Stimulated activated CD4-positive, alpha-beta T cell treated with anti-CD3 and anti-CD28 coated beads, Interleukin-2, amount 100 ng/mL, for 48 hours (primary cell): Measurements from ENCODE around the gene IGDCC3.

Experiments
- DNase-seq, 2 donors: peaks; one replicate each; pipeline ENCODE4 v3.0.0-alpha.2; 2020

The IGDCC3 gene

GRCh38 chr15:65318870-65319356 lies 58.9 kb downstream of the IGDCC3 start:
- peak; percentile 73 to 75 for DNase-seq

GRCh38 chr15:65312400-65312916 lies 65.3 kb downstream of the IGDCC3 start:
- DNase-seq: no peak

GRCh38 chr15:65311760-65312159 lies 66.0 kb downstream of the IGDCC3 start:
- no peak for DNase-seq

GRCh38 chr15:65310431-65311137 lies 67.2 kb downstream of the IGDCC3 start:
- DNase-seq: no peak

- no peak for DNase-seq
Measured at GRCh38 chr15:65309882-65310418, 67.9 kb downstream of the IGDCC3 start.

- DNase-seq: no peak
Measured at GRCh38 chr15:65307978-65308377, 69.8 kb downstream of the IGDCC3 start.

GRCh38 chr15:65306551-65306950 lies 71.3 kb downstream of the IGDCC3 start:
- DNase-seq: no peak

- no peak for DNase-seq
Measured at GRCh38 chr15:65305776-65306175, 72.0 kb downstream of the IGDCC3 start.

- DNase-seq: no peak
Measured at GRCh38 chr15:65305150-65305758, 72.5 kb downstream of the IGDCC3 start.

GRCh38 chr15:65304381-65305149 lies 73.2 kb downstream of the IGDCC3 start, which contains the start of gene RNU5B-1:
TSS of gene RNU5B-1 (plus strand) at chr15:65304677.
- peak; percentile 78 to 84 for DNase-seq

GRCh38 chr15:65303687-65304380 lies 74.0 kb downstream of the IGDCC3 start:
- DNase-seq: peak in 1 of 2 donors; percentile 18

- DNase-seq: no peak
Measured at GRCh38 chr15:65302061-65302460, 75.7 kb downstream of the IGDCC3 start.

- DNase-seq: no peak
Measured at GRCh38 chr15:65300924-65301441, 76.8 kb downstream of the IGDCC3 start.

GRCh38 chr15:65298731-65299130 lies 79.1 kb downstream of the IGDCC3 start:
- no peak for DNase-seq

- no peak for DNase-seq
Measured at GRCh38 chr15:65292938-65293518, 84.8 kb downstream of the IGDCC3 start.

- DNase-seq: no peak
Measured at GRCh38 chr15:65290228-65290627, 87.6 kb downstream of the IGDCC3 start.

- DNase-seq: no peak
Measured at GRCh38 chr15:65289261-65289854, 88.4 kb downstream of the IGDCC3 start.

- no peak for DNase-seq
Measured at GRCh38 chr15:65287520-65287855, 90.3 kb downstream of the IGDCC3 start.

- DNase-seq: peak; percentile 85 to 88
Measured at GRCh38 chr15:65286704-65287519, 90.9 kb downstream of the IGDCC3 start, which contains the start of gene PARP16. TSS of gene PARP16 (minus strand) at chr15:65286883. CDS start at chr15:65286426, 457 bp downstream.

GRCh38 chr15:65286069-65286703 lies 91.6 kb downstream of the IGDCC3 start:
- DNase-seq: peak in 1 of 2 donors; percentile 21
